IMR-90 (cell line): Measurements from ENCODE around the gene FBXL7. TPM values are rescaled to one million over a fixed set of nuclear protein-coding genes. Genes with fewer than 3 reads are reported as not detected.

ENCODE experiments used
- ATAC-seq: fragments of 200-7000 bp; cut with Tn5 transposase; 2 replicates; pipeline ENCODE4 v1.9.1; 2020; ENCODE audit warnings: low read depth, mild to moderate bottlenecking, moderate library complexity
- BruUV-seq: library from RNA; stranded (reverse); fragments of 400-500 nt; replicated peaks from 2 replicates; lab custom pipeline; 2021; lab: Mats Ljungman, UMichigan
- CTCF ChIA-PET: fragments of 300-600 bp; formaldehyde crosslinking; extraction: SDS; loops from one replicate; lab custom pipeline; 2021; ENCODE audit warnings: antibody characterized with exemption; lab: Yijun Ruan, JAX
- POLR2A ChIA-PET: fragments of 300-600 bp; sonication (Branson Sonifier 250); formaldehyde crosslinking; loops from one replicate; lab custom pipeline; 2022; ENCODE audit warnings: antibody characterized with exemption; ENCODE audit not compliant: unreplicated experiment; lab: Charles Lee
- DNase-seq: peaks from one replicate; pipeline ENCODE4 v3.0.0; 2013
- H2AFZ ChIP-seq: replicated peaks from 2 replicates; pipeline ENCODE3; 2013; ENCODE audit warnings: low read length, mild to moderate bottlenecking; ENCODE audit not compliant: poor library complexity
- H2AK5ac ChIP-seq: 2 replicates; pipeline ENCODE4 v1.6.1; 2013; ENCODE audit warnings: low read depth, low read length, inconsistent platforms
- H2AK9ac ChIP-seq: replicated peaks from 2 replicates; pipeline ENCODE3; 2013; ENCODE audit warnings: mild to moderate bottlenecking, low read depth, low read length, moderate library complexity; ENCODE audit not compliant: poor library complexity
- H2BK120ac ChIP-seq: 2 replicates; pipeline ENCODE4 v1.6.1; 2013; ENCODE audit warnings: low read depth, low read length, inconsistent platforms
- H2BK15ac ChIP-seq: 3 replicates; pipeline ENCODE4 v1.6.1; 2013; ENCODE audit warnings: low read depth, low read length, inconsistent platforms
- H2BK20ac ChIP-seq: 2 replicates; pipeline ENCODE4 v1.6.1; 2013; ENCODE audit warnings: low read depth, mild to moderate bottlenecking, inconsistent platforms, low read length, moderate library complexity
- H2BK5ac ChIP-seq: 2 replicates; pipeline ENCODE4 v1.6.1; 2013; ENCODE audit warnings: mild to moderate bottlenecking, low read depth, low read length, inconsistent platforms; ENCODE audit not compliant: poor library complexity, severe bottlenecking
- H3K14ac ChIP-seq: replicated peaks from 2 replicates; pipeline ENCODE4 v1.6.1; 2013; ENCODE audit warnings: low read depth, low read length, inconsistent platforms
- H3K18ac ChIP-seq: 2 replicates; pipeline ENCODE4 v1.6.1; 2013; ENCODE audit warnings: low read depth, low read length, control low read depth
- H3K23ac ChIP-seq: 2 replicates; pipeline ENCODE4 v1.6.1; 2013; ENCODE audit warnings: low read depth, low read length, inconsistent platforms
- H3K27ac ChIP-seq: 2 replicates; pipeline ENCODE4 v1.5.1; 2013; ENCODE audit warnings: mild to moderate bottlenecking, control low read depth, low read length; ENCODE audit not compliant: insufficient read depth
- H3K27me3 ChIP-seq: 2 replicates; pipeline ENCODE4 v1.6.1; 2013; ENCODE audit warnings: low read length; ENCODE audit not compliant: control insufficient read depth, insufficient read depth
- H3K36me3 ChIP-seq: 2 replicates; pipeline ENCODE4 v1.6.1; 2013; ENCODE audit warnings: low read length, mixed read lengths; ENCODE audit not compliant: control insufficient read depth, insufficient read depth
- H3K4ac ChIP-seq: 2 replicates; pipeline ENCODE4 v1.6.1; 2013; ENCODE audit warnings: low read depth, low read length, inconsistent platforms
- H3K4me1 ChIP-seq: 2 replicates; pipeline ENCODE4 v1.6.1; 2013; ENCODE audit warnings: low read length, mixed read lengths; ENCODE audit not compliant: control insufficient read depth, insufficient read depth
- H3K4me2 ChIP-seq: 2 replicates; pipeline ENCODE4 v1.6.1; 2013; ENCODE audit warnings: low read depth, mild to moderate bottlenecking, control low read depth, low read length, moderate library complexity
- H3K4me3 ChIP-seq: 2 replicates; pipeline ENCODE4 v1.5.1; 2013; ENCODE audit warnings: low read depth, mild to moderate bottlenecking, control low read depth, low read length, moderate library complexity; ENCODE audit not compliant: insufficient read depth
- H3K56ac ChIP-seq: 2 replicates; pipeline ENCODE4 v1.6.1; 2013; ENCODE audit warnings: low read length, inconsistent platforms; ENCODE audit not compliant: insufficient read depth; ENCODE audit errors: extremely low read depth
- H3K79me1 ChIP-seq, 2 experiments: 2 replicates each; pipeline ENCODE4 v1.6.1; 2013; ENCODE audit warnings: low read length in 2 of 2, inconsistent platforms in 1 of 2, low read depth in 1 of 2
- H3K9ac ChIP-seq: 2 replicates; pipeline ENCODE4 v1.6.1; 2013; ENCODE audit warnings: low read depth, low read length, control low read depth
- H3K9me1 ChIP-seq: 2 replicates; pipeline ENCODE4 v1.6.1; 2013; ENCODE audit warnings: low read length, inconsistent platforms; ENCODE audit not compliant: insufficient read depth
- H3K9me3 ChIP-seq: 2 replicates; pipeline ENCODE4 v1.6.1; 2013; ENCODE audit warnings: low read length; ENCODE audit not compliant: control insufficient read depth, insufficient read depth
- H4K20me1 ChIP-seq: 2 replicates; pipeline ENCODE4 v1.6.1; 2013; ENCODE audit warnings: low read length, inconsistent platforms; ENCODE audit not compliant: insufficient read depth
- H4K5ac ChIP-seq: 2 replicates; pipeline ENCODE4 v1.6.1; 2013; ENCODE audit warnings: mild to moderate bottlenecking, low read depth, low read length, control low read depth
- H4K8ac ChIP-seq, 2 experiments: 2 replicates each; pipeline ENCODE4 v1.6.1; 2013; ENCODE audit warnings: low read depth in 2 of 2, low read length in 2 of 2, control low read depth in 1 of 2, inconsistent platforms in 1 of 2
- H4K91ac ChIP-seq: 2 replicates; pipeline ENCODE4 v1.6.1; 2013; ENCODE audit warnings: low read depth, low read length, inconsistent platforms; ENCODE audit not compliant: insufficient read depth
- BHLHE40 ChIP-seq: fragments of 150-350 bp; IDR thresholded peaks from 2 replicates; pipeline ENCODE4 v1.6.1; 2016; ENCODE audit warnings: mild to moderate bottlenecking, low read depth, low read length
- FOS ChIP-seq: fragments of 150-350 bp; IDR thresholded peaks from 2 replicates; pipeline ENCODE4 v1.6.1; 2016; ENCODE audit warnings: low read depth, low read length
- MAZ ChIP-seq: IDR thresholded peaks from 2 replicates; pipeline ENCODE4 v1.6.1; 2012; ENCODE audit warnings: low read depth, mild to moderate bottlenecking, low read length, improper control_type of control experiment, moderate library complexity, borderline replicate concordance
- MXI1 ChIP-seq: IDR thresholded peaks from 2 replicates; pipeline ENCODE4 v1.6.1; 2012; ENCODE audit warnings: low read depth, mild to moderate bottlenecking, low read length, moderate library complexity, borderline replicate concordance
- WGBS, 2 experiments: methylation state at CpG; one replicate each; pipeline versions ENCODE4 v1.1.5 to v1.1.7; 2013; ENCODE audit warnings: missing lambda C conversion rate in 2 of 2; ENCODE audit not compliant: insufficient read length in 1 of 2; ENCODE audit errors: extremely low coverage in 2 of 2; 5-methylcytosine and 5-hydroxymethylcytosine counted together
- dilution Hi-C: fragments of 300-500 bp; cut with HindIII; formaldehyde crosslinking; loops from one replicate; pipeline ENCODE4 v1.14.3; 2018; ENCODE audit warnings: low sequenced_read_pairs; ENCODE audit not compliant: unreplicated experiment
- in situ Hi-C: fragments of 300-500 bp; cut with MboI; formaldehyde crosslinking; loops from 3 replicates; pipeline ENCODE4 v1.14.3; 2019; ENCODE audit warnings: low sequenced_read_pairs, inconsistent platforms, mixed read lengths
- intact Hi-C: fragments of 100-400 bp; cut with micrococcal nuclease; formaldehyde crosslinking; loops from 2 replicates; pipeline ENCODE4 v1.10.0; 2022
- polyA plus RNA-seq, 3 experiments: library from polyadenylated mRNA; depleted of rRNA; stranded (reverse); fragments of >200 nt; gene quantifications; 2 replicates each; pipeline ENCODE4 v1.2.3, GENCODE V29; 2012; ENCODE audit warnings: low replicate concordance in 1 of 3
- total RNA-seq: library from RNA; depleted of rRNA; stranded (reverse); fragments of >200 nt; gene quantifications from 2 replicates; pipeline ENCODE4 v1.2.3, GENCODE V29; 2012
- TF ChIP-seq, protein P1 (sequence below): fragments of 150-350 bp; IDR thresholded peaks from 2 replicates; pipeline ENCODE4 v1.6.1; 2017; ENCODE audit warnings: mild to moderate bottlenecking, antibody characterized with exemption, low read length, low read depth

Gene FBXL7
- total and polyA plus RNA-seq, 2 of the 4 experiments (the other 2 are of a cell fraction), result 4.1 to 10.2 TPM

DNA sequence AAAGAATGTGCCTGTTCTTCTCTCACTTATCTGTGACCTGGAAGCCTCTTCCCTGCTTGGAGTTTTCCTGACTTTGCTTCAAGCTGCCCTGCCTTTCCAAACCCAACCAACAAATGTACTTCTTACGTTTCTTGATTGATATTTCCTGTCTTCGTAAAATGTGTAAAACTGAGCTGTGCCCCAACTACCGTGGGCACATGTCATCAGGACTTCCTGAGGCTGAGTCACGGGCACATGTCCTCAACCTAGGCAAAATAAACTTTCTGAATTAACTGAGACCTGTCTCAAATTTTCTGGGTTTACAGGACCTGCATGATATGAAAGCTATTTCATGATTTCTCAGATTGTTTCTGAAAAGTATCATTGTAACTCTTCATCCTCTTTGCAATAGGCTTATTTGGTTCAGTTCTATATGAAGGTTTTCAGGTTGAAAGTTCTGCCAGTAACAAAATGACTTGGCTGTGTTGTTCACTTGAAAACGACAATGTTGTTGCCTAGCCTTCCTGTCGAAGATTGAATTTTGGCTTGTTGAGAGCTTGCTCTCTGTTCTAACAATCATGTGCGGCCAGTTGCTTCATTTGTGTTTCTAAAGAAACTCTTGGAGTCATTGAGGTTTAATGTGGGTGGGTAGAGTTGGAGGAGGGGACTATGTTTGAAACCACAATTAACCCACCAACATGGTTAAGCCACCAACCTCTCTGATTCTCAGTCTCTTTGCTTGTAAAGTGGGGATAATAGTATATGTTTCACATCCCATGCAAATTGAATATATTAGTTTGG lies 145.6 kb downstream of the FBXL7 start:
- DNase-seq (peak; percentile 16), ATAC-seq (no peak)
- 83% methylated on average over 2 of the region's 7 CpGs; no CpG with 5 or more reads in 1 of the 2 experiments for WGBS, 2 experiments
- peaks cover 5% of the 10 kb centered on the region; the same call in 1 of the 2 replicates for H3K9me1 ChIP-seq
- no peak overlapping the region for H2AFZ ChIP-seq
- POLR2A ChIA-PET, result interaction anchor here (0.7 kb wide), 1 partner anchor 134 kb away, joined by 3 read pairs; no protein-coding TSS in a partner anchor
- peak overlapping the region in 1 of 2 experiments; percentile 3; a peak in 1 of 4 replicates for H4K8ac ChIP-seq
- no peak for TF ChIP-seq FOS
- no peak for TF ChIP-seq BHLHE40
- TF ChIP-seq MXI1, result no peak
- TF ChIP-seq, protein P1, sequence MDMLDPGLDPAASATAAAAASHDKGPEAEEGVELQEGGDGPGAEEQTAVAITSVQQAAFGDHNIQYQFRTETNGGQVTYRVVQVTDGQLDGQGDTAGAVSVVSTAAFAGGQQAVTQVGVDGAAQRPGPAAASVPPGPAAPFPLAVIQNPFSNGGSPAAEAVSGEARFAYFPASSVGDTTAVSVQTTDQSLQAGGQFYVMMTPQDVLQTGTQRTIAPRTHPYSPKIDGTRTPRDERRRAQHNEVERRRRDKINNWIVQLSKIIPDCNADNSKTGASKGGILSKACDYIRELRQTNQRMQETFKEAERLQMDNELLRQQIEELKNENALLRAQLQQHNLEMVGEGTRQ, result peak; percentile 17; the same call in 1 of the 2 replicates
- TF ChIP-seq MAZ, result no peak
- no peak overlapping the region for H3K4me2 ChIP-seq
- H3K79me1 ChIP-seq, result peaks cover 22 to 26% of the 10 kb centered on the region in 2 experiments
- dilution Hi-C loops (no loop called here), in situ Hi-C loops (no loop called here), intact Hi-C loops (no loop called here)
- no peak overlapping the region for H3K18ac ChIP-seq
- peaks cover 3% of the 10 kb centered on the region for H3K4me1 ChIP-seq
- H2BK20ac ChIP-seq, result no peak overlapping the region
- no peak overlapping the region for H3K14ac ChIP-seq
- no peak overlapping the region for H3K56ac ChIP-seq
- CTCF ChIA-PET, result interaction anchor here (0.9 kb wide), 1 partner anchor 45 kb away, joined by 3 read pairs; no protein-coding TSS in a partner anchor
- BruUV-seq, result no TSS peak
- H4K91ac ChIP-seq, result no peak overlapping the region
- H4K5ac ChIP-seq, result no peak overlapping the region
- no peak overlapping the region for H3K23ac ChIP-seq
- H3K9me3 ChIP-seq, result no peaks in the 10 kb centered on the region
- no peak overlapping the region for H2BK120ac ChIP-seq
- no peak overlapping the region for H2AK9ac ChIP-seq
- no peaks in the 10 kb centered on the region for H3K36me3 ChIP-seq
- no peak overlapping the region for H2BK15ac ChIP-seq
- H3K4ac ChIP-seq, result no peak overlapping the region
- no peak overlapping the region for H3K27ac ChIP-seq
- H4K20me1 ChIP-seq, result no peaks in the 10 kb centered on the region
- H3K4me3 ChIP-seq, result no peak overlapping the region
- no peaks in the 10 kb centered on the region for H3K27me3 ChIP-seq
- no peak overlapping the region for H2BK5ac ChIP-seq
- H2AK5ac ChIP-seq, result no peak overlapping the region
- no peak overlapping the region for H3K9ac ChIP-seq
